ENCODE data around the gene KLF11.

The KLF11 gene

DNA sequence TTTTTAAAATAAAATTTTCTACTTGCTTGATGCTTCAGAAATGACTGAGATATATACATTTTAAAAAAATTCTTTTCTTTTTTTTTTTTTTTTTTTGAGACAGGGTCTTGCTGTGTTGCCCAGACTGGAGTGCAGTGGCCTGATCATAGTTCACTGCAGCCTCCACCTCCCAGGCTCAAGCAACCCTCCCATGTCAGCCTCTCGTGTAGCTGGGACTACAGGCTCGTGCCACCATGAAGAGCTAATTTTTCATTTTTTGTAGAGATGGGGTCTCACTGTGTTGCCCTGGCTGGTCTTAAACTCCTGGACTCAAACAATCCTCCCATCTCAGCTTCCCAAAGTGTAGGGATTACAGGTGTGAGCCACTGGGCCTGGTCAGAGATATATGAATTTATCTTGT, 24.0 kb downstream of the KLF11 start:
- no peak for DNase-seq

DNA sequence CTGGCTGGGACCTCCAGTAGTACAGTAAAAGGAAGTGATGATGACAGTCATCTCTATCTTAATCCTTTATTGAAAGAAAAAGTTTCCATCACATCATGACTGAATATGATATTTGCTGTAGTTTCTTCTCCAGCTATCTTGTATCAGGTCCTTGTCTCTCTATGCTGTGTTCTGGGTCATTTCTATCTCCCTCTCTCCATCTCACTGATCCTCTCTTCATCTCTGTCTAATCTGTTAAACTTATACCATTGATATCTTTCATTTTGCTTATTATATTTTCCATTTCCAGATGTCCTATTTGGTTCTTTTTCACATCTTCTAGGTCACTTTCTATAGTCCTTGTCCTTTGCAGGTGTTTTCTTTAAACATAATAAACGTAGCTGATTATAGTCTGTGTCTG, 24.5 kb downstream of the KLF11 start:
- no peak for DNase-seq

DNA sequence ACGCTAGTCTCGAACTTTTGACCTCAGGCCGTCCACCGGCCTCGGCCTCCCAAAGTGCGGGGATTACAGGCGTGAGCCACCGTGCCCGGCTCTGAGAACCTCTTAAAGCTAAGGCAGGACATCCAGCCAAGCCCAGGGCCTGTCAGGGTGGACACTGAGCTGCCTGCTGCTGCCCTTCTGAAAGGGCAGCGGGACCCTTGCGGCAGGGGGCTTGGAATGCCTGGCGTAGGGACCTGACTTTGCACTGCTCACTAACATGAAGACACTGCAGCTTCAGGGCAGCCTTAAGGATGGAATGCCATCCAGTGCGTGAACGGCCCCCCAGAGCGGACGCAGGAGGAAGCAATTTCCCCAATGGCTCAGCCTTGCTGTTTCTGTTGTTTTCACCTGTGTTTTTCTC, 27.8 kb downstream of the KLF11 start:
- DNase-seq = no peak

DNA sequence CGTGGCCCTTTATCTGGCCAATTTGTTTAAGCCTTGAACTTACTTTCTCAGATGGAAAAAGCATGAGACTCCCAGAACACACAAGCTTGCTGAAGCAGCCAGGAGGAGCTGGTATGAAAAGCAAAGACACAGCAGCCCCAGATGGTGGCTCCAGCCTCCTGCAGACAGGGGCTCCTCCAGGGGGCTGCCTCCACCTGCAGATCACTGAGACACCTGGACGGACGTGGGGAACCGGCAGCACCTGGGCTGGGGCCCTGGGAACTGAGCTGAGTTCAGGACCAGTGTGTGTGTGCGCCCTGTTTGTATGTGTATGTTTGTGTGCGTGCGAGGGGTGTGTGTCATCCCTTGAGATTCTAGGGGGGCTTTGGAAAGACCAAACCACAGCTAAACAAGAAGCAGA, 28.2 kb downstream of the KLF11 start:
- DNase-seq = no peak

DNA sequence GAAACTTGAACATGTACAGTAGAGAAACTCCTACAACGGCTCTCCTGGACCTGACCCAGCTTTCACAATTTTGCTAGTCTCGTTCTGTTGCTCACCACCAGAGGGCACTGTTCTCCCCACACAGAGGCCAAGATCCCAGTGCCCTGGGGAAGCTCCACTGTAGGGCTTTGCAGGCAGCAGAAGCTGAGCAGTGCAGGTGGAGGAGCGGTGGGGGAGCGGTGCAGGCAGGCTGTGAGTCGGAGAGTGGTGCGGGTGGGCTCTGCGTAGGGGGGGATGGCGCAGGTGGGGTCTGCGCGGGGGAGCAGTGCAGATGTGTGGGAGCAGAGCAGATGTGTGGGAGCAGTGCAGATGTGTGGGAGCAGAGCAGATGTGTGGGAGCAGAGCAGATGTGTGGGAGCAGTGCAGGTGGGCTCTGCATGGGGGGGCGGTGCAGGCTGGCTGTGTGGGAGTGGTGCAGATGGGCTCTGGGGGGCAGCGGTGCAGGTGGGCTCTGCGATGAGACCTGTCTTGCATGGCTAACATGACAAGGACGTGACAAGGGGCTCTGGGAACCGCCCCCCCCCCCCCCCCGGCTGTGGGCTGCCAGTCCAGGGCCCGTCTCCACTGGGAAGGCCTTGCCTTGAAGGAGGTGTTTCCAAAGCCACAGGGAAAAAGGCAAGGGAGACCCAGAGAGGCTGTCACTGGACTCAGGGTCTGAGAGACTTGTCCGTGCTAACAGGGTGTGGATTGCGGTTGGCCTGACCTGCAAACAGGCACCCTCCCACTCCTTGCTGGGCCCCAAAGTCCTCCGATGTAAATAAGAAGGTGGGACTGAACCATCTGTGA, 29.5 kb downstream of the KLF11 start:
- DNase-seq = peak; percentile 70

DNA sequence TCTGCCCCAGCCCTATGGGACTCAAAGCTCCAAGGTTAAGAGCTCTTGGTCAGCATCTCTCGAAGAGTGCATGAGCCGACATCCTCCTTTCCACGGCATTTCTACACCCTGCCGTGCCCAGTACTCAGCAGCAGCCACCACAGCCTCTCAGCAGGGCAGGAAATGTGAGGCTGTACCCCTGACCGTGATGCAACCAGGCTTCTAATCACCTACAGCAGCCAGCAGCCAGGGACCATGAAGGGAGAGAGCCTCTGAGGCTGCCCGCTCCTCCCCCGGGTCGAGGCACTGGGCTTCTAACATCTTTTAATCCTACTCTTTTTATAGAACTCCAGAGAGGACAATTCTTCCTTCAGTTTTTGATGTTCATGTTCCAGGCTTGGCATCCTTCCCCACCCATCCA, 30.4 kb downstream of the KLF11 start:
- no peak for DNase-seq

DNA sequence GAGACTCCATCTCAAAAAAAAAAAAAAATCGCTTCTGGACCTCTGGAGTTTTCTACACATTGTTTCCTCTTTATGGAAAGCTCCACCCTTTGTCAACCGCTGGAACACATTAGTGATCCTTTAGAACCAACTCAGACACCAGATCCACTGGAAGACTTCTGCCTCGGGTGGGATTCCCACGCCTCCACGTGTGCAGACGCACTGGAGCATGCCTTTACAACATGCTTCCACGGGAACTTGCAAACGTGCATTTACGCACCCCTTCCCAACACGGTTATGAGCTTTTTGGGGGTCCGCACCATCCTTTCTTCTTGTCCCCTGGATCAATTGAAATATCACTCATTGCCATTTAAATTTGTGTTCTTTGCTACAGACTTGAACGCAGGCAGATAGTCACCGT, 31.8 kb downstream of the KLF11 start:
- no peak for DNase-seq

DNA sequence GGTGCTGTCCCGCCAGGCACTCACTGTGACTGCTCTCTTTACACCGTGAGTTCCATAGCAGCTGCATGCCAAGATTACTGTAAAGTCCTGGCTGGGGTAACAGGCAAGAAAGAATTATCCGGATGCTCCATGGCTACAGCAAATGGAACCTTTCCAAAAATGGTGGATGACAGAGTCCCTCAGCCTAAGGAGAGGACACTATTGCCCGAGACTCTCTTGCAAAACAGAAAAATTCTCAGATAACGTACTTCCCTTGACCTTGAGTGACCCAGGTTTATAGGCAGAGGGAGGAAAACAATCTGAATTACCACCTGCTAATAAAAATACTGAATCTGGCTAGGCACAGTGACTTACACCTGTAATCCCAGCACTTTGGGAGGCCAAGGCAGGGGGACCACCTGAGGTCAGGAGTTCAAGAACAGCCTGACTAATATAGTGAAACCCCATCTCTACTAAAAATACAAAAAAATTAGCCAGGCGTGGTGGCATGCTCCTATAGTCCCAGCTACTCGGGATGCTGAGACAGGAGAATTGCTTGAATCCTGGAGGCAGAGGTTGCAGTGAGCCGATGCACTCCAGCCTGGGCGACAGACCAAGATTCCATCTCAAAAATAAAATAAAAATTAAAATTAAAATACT, 32.3 kb downstream of the KLF11 start:
- DNase-seq = no peak

DNA sequence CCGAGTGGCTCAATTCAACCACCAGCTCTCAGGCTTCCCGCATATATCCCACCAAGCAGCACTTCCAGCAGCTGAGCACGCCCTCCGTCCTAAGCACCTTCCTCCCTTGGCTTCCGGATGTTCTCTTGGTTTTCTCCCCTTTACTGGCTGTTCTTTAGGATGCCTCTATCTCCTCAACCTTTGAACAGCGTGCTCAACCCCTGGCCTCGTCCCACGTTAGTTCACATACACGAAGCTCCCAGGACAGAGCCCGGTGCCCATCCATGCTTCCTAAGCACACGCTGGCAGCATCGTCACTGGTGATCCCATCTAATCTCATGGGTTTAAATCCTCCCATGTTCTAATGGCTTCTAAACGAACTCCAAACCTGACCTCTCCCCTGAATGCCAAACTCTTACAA, 33.2 kb downstream of the KLF11 start:
- DNase-seq = no peak

DNA sequence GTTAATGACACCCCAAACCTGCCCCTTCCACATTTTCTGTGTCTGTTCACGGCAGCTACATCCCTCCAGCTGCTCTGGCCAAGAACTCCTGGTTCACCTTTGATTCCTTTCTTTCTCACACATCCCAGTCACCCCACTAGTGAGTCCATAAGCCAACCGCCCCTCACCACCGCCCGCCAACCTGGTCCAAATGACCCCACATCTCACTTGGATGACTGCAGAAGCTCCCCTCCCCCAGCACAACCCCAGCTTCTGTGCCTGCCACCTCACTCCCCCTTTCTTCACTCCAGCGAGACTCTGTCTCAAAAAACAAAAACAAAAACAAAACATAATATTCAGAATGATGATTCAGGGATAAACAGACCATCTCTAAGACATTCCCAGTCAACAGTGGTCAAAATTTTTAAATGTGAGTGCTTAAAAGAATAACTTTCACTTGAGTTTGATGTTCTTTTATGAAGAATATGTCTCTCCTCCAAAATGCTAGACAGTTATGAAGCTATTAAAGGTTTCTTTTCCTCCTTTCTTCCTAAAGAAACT, 33.7 kb downstream of the KLF11 start:
- no peak for DNase-seq

DNA sequence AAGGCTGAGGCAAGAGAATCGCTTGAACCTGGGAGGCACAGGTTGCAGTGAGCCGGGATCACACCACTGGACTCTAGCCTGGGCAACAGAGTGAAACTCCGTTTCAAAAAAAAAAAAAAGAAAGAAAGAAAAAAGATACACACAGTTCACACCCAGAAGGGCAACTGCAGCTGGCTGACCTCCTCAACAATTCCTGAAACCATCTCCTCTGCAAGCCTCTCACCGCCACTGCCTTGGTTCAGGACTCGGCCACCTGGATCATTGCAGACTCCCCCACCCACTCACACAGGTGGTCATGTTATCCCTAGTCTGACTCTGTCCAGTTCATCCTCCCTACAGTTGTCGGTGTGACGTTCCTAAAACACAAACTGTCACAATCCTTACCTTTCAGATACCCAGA, 34.7 kb downstream of the KLF11 start:
- no peak for DNase-seq

DNA sequence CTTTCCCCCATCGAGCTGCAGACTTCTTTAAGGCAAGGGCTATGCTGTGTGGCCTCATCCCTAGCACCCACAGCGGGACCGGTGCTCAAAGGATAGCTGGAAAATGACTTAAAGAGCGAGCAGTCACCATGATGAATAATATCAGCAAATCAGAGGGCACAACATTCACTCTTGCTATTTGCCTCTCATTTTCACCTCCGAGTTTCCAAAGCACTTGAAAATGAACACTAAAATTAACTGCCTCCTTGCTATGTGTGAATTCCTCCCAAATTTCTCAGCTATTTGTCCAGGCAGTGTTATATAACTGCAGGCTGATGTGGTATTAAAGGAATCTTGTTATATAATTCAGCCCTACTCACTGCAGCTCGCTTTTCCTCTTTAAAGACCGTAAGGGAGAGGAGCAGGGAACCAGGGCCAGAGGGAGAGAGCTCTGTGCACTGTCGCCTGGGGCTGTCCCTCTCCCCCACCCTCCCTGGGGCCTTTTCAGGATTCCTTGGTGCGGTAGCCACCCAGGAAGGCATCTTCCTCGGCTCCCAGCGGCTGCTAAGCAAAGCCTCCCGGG, 35.4 kb downstream of the KLF11 start:
- no peak for DNase-seq

DNA sequence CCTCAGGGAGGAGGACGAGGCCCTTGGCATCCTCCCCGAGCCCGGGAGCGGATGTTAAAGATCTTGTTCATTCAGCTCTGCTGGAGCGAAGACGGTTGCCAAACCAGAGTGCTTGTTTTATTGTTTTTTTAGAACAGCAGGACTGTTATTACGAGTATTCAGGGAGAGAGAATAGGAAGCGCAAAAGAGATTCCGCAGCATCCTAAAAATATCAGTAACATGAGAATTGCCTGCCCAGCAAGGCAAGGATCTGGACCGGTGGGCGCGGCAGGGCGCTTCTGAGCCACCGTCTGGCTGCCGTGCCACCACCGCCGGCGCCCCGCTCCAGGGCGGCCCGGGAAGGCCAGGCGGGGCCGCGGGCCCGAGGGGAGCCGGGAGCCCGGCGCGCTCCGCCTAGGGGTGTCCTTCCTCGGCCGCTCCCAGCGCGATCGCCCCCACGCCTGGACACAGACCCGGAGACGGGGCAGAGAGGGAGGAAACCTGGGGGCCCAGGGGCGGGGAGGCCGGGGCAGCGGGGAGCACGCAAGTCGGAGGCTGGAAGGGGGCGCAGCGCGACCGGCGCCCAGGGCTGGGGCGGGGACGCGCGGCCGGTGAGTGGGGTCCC, 36.0 kb downstream of the KLF11 start:
- DNase-seq = peak; percentile 46

DNA sequence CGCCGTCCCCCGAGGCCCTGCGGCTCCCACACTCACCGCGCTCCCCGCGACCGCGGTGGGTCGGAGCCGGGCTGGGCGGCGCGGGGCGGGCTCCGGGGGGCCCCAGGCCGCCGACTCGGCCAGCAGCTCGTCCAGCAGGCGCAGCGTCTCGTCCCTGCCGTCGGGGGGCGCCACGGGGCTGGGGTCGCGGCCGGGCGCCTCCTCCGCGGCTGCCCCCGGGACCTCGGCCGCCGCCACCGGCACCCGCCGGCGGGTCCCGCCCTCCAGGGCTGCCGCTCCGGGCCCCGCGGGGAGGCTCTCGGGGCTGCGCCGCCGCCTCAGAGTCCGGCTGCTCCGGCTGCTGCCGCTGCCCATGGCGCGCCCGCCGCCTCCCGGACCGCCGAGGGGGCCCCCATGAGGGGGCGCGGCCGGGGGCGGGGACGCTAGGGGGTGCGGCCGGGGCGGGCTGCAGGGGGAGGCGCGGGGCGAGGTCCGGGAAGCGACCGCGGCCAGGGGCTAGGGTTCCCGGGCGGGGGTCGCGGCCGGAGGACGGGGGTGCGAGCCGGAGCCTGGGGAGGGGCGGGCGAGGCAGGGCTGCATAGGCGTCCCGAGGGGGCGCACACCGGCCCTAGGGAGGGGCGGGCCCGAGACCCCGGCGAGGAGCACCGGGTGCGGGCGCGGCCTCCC, 36.7 kb downstream of the KLF11 start, which contains the start of gene CYS1:
CYS1 (minus strand) TSS at position 542 of the 666 bp plus-strand sequence; CDS start at position 354, 188 bp downstream.
- DNase-seq = no peak

DNA sequence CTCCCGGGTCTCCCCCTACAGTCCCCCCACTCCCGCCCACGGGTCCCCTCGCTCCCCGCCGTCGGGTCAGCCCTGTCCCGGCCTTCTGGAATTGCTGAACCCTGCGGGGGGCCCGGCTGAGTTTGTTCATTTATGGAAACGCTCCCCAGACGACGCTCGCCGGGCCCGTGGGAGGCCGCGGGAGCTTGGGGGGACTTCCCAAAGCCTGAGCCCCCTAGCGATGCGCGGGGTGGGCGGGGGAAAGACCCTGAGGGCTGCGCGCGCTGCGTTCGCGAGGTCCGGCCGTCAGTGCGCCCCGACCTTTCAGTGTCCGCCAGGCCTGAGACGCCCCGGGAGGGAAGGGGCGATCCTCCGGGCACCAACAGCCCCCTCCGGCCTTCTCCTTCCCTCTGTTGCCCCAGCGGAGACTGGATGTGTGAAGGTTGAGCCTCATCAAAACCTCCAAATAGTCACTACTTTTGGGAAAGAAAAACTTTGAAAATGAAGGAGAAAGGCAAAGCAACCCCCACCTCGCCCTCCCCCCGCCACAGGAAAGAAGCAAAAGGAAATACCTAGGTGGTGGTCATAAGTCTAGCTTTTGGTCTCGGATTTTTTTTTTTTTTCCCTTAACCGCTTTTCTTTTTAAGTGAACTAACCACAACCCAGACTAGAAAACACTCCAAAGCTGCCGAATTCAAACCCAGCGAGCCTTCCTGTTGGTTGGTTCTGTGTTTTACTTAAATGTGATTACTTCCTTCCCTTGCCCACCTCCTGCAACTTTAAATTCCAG, 37.4 kb downstream of the KLF11 start:
- no peak for DNase-seq

DNA sequence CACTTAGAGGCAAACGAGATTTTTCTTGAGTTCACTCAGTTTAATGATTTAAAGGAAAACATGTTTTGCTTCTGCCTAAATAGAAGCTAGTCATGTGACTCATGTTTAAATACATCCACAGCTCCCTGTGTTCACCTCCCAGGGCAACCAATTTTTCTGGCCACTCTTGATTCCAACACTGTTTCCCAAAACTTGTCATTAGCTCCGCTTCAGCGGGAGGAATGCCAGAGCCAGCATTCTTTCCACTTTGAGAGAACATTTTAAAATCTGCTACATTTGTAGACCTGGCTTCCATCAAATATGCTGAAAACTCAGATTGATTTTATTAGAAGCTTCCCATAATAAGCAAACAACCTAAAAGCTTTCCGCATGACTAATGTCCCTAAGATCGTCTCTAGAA, 39.7 kb downstream of the KLF11 start:
- no peak for DNase-seq

DNA sequence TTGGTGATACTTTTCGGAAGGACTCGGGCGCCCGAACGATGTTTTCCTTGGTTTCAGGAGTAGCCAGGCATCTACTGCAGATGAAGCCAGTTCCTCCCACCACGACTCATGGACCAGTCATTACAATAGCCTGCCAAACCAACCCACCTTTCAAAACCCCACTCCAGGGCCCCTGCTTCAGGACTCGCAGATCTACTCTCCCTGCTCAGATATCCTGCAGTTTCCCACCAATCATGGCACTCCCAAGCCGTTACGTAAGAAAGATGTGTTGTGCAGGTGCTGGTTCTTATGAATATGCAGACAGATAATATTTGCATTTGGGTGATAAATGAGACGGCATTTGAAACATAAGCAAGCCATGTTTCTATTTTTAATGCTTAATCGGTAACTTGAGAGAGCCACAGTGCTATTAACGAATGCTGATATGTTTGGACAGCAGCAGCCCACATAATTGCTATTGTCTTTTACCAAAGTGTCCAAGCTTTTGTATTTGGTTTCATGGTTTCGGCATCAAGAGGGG, 40.4 kb downstream of the KLF11 start:
- DNase-seq = no peak

DNA sequence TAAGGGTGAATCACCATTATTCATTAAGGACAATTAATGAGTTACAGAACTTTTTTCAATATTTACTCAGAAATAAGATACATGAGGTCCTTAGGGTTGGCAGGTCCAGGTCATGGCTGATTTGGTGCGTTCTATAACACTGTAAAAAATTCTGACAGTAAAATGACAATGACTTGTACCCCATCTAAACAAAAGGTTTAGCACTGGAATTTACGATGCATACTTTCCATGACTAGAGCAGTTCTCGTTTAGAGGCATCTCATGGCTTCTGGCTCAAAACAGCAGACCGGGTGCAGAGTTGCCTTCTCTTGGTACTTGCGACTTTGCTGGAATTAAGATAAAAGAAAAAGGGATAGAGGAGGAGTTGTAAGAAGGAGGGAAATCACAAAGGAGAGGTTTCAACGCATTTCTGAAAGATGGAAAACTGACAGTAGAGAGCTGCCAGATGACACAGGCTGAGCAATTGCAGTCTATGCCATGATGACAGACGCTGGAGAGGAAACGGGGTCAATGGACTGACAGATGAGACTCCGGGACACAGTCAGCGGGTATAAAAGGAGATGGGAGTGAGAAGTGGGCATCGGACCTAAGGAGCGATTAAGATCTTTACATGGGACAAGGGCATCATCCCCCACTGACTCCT, 41.0 kb downstream of the KLF11 start:
- no peak for DNase-seq

DNA sequence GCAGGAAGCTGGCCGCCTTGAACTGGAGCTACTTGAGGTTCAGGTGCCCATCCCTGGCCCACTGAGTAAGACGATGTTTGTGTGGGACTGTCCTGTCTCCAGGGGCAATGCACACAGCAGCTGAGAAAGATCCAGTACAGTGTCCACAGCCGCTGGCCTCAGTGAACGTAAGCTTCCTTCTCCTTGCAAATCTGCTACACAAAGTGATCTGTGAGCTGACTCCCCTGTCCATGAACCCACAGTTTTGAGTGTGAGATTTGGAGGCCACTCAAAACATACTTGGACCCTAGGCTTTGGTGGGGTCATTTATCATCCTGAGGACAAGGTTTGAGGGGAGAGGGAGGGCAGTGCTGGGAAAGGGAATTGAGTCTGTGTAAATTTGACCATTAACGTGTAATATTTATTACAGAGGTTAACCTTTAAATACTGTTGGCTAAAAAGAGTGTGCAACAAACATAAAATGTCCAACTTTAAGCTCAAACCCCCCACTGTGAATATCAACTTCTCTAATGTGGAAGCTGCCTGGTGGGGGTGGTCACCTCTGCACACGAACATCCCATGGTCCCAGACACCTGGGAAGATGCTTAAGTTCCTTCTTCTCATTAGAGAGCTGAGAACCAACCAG, 41.8 kb downstream of the KLF11 start:
- DNase-seq = no peak

DNA sequence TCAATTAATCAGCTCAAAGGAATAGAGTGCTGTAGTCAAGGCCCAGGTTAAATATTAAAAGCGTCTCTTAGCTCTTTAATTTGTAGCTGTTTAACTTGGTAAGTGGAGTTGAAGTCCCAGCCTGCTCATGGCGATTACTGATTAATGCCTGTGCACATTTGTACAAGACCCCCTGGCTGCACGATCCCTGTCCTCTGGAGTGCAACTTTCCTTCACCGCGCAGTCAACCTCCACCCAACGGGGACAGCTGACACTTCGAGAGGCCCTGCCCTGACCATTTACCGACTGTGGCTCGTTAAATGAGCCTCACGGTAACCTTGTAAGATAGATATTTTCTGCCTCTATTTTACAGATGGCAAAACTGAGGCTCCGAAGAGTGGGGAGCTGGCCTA, 42.3 kb downstream of the KLF11 start:
- DNase-seq = no peak

DNA sequence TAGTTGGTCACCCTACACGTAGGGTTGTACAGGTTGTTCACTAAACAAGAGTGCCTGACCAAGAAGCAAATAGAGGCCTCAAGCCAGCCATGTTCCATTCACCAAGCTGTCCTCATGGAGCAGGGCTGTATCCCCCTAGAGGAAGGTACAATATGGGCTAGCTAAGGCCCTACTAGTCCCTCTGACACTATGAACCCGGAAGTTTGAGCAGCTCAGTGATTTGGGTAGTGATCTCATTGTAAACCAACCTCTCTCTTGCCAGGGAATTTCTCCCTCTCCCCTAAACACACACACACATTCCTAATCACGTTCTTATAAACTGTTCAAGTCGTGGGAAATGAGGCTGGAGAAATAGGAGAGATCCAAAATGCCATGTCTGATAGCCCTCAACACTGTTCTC, 43.6 kb downstream of the KLF11 start:
- DNase-seq = no peak

All from HCEC 1CT (cell line).